H9 (cell line): Measurements from ENCODE around the gene CST9L. TPM values are rescaled to one million over a fixed set of nuclear protein-coding genes. Genes with fewer than 3 reads are reported as not detected.

Source experiments
- DNase-seq: peaks from one replicate; pipeline ENCODE4 v3.0.0-alpha.2; 2017
- H2AFZ ChIP-seq: one replicate; pipeline ENCODE4 v1.6.1; 2013; ENCODE audit warnings: mild to moderate bottlenecking, low read length, control low read depth, moderate library complexity
- H2AK5ac ChIP-seq: 2 replicates; pipeline ENCODE4 v1.6.1; 2013; ENCODE audit warnings: low read length, control low read depth, mixed read lengths; ENCODE audit not compliant: insufficient read length
- H2BK120ac ChIP-seq: one replicate; pipeline ENCODE4 v1.6.1; 2013; ENCODE audit warnings: low read depth, mild to moderate bottlenecking, low read length, control low read depth, inconsistent platforms; ENCODE audit not compliant: poor library complexity, severe bottlenecking
- H2BK12ac ChIP-seq: 2 replicates; pipeline ENCODE4 v1.6.1; 2013; ENCODE audit warnings: low read length, control low read depth, mixed read lengths, low read depth; ENCODE audit not compliant: insufficient read length
- H2BK15ac ChIP-seq: 2 replicates; pipeline ENCODE4 v1.6.1; 2013; ENCODE audit warnings: low read depth, low read length, control low read depth
- H2BK20ac ChIP-seq: one replicate; pipeline ENCODE4 v1.6.1; 2013; ENCODE audit warnings: low read depth, mild to moderate bottlenecking, low read length, control low read depth, inconsistent platforms; ENCODE audit not compliant: poor library complexity, severe bottlenecking
- H2BK5ac ChIP-seq: 2 replicates; pipeline ENCODE4 v1.6.1; 2013; ENCODE audit warnings: low read length, control low read depth, mixed read lengths; ENCODE audit not compliant: insufficient read length
- H3K14ac ChIP-seq: 2 replicates; pipeline ENCODE4 v1.6.1; 2013; ENCODE audit warnings: low read length, control low read depth; ENCODE audit not compliant: insufficient read depth
- H3K18ac ChIP-seq: 2 replicates; pipeline ENCODE4 v1.6.1; 2013; ENCODE audit warnings: low read depth, mild to moderate bottlenecking, mixed read lengths, low read length, control low read depth; ENCODE audit not compliant: insufficient read length
- H3K23ac ChIP-seq: 2 replicates; pipeline ENCODE4 v1.6.1; 2013; ENCODE audit warnings: low read length, control low read depth, mixed read lengths, low read depth; ENCODE audit not compliant: insufficient read length
- H3K23me2 ChIP-seq: 2 replicates; pipeline ENCODE4 v1.6.1; 2013; ENCODE audit warnings: low read depth, mild to moderate bottlenecking, mixed read lengths, low read length, control low read depth; ENCODE audit not compliant: insufficient read length, poor library complexity, severe bottlenecking
- H3K27ac ChIP-seq: 2 replicates; pipeline ENCODE4 v1.5.1; 2013; ENCODE audit warnings: low read length, control low read depth, mixed read lengths, low read depth; ENCODE audit not compliant: insufficient read length
- H3K27me3 ChIP-seq: 2 replicates; pipeline ENCODE4 v1.6.1; 2013; ENCODE audit warnings: low read length, control low read depth, inconsistent platforms; ENCODE audit not compliant: insufficient read depth
- H3K4ac ChIP-seq: 2 replicates; pipeline ENCODE4 v1.6.1; 2013; ENCODE audit warnings: low read depth, mild to moderate bottlenecking, control low read depth, inconsistent platforms, low read length, moderate library complexity
- H3K4me1 ChIP-seq: 2 replicates; pipeline ENCODE4 v1.6.1; 2013; ENCODE audit warnings: low read length, control low read depth, inconsistent platforms; ENCODE audit not compliant: insufficient read depth
- H3K4me2 ChIP-seq: 2 replicates; pipeline ENCODE4 v1.6.1; 2013; ENCODE audit warnings: low read length, control low read depth, mixed read lengths; ENCODE audit not compliant: insufficient read length, insufficient read depth
- H3K56ac ChIP-seq: 2 replicates; pipeline ENCODE4 v1.6.1; 2013; ENCODE audit warnings: low read depth, mild to moderate bottlenecking, mixed read lengths, low read length, control low read depth; ENCODE audit not compliant: insufficient read length
- H3K79me1 ChIP-seq: 2 replicates; pipeline ENCODE4 v1.6.1; 2013; ENCODE audit warnings: low read depth, mild to moderate bottlenecking, moderate library complexity, low read length, control low read depth, inconsistent platforms; ENCODE audit not compliant: insufficient read depth, poor library complexity, severe bottlenecking
- H3K79me2 ChIP-seq: 2 replicates; pipeline ENCODE4 v1.6.1; 2013; ENCODE audit warnings: low read length, control low read depth, inconsistent platforms; ENCODE audit not compliant: insufficient read depth
- H3K9ac ChIP-seq: 2 replicates; pipeline ENCODE4 v1.6.1; 2013; ENCODE audit warnings: low read length, control low read depth, mixed read lengths; ENCODE audit not compliant: insufficient read length; ENCODE audit errors: extremely low read depth
- H3K9me3 ChIP-seq: one replicate; pipeline ENCODE4 v1.6.1; 2013; ENCODE audit warnings: low read depth, low read length, inconsistent platforms; ENCODE audit not compliant: control insufficient read depth
- H3T11ph ChIP-seq: one replicate; pipeline ENCODE4 v1.6.1; 2013; ENCODE audit warnings: mild to moderate bottlenecking, low read length, control low read depth, inconsistent platforms
- H4K20me1 ChIP-seq: one replicate; pipeline ENCODE4 v1.6.1; 2013; ENCODE audit not compliant: control insufficient read depth, insufficient read length, insufficient read depth
- H4K5ac ChIP-seq: 2 replicates; pipeline ENCODE4 v1.6.1; 2013; ENCODE audit warnings: low read depth, mild to moderate bottlenecking, mixed read lengths, low read length, control low read depth; ENCODE audit not compliant: insufficient read length
- H4K8ac ChIP-seq: replicated peaks from 2 replicates; pipeline ENCODE4 v1.6.1; 2013; ENCODE audit warnings: low read length, control low read depth, mixed read lengths, low read depth; ENCODE audit not compliant: insufficient read length
- H4K91ac ChIP-seq: 2 replicates; pipeline ENCODE4 v1.6.1; 2013; ENCODE audit warnings: low read depth, mild to moderate bottlenecking, moderate library complexity, mixed read lengths, low read length, control low read depth; ENCODE audit not compliant: insufficient read length
- H3K27ac Mint-ChIP-seq, 3 experiments: 2 replicates in 2 of 3; 3 replicates in 1 of 3; pipeline ENCODE4 v1.8.0; 2020 to 2021; ENCODE audit warnings: mixed read lengths in 3 of 3, mild to moderate bottlenecking in 1 of 3, moderate library complexity in 1 of 3
- H3K27me3 Mint-ChIP-seq: 2 replicates; pipeline ENCODE4 v1.8.0; 2021; ENCODE audit warnings: low read depth, mild to moderate bottlenecking, moderate library complexity, mixed read lengths
- H3K36me3 Mint-ChIP-seq, 3 experiments: 2 replicates in 2 of 3; 3 replicates in 1 of 3; pipeline ENCODE4 v1.8.0; 2020 to 2021; ENCODE audit warnings: low read depth in 3 of 3, mixed read lengths in 3 of 3; ENCODE audit not compliant: insufficient read depth in 1 of 3
- H3K4me1 Mint-ChIP-seq, 2 experiments: 2 replicates each; pipeline ENCODE4 v1.8.0; 2020; ENCODE audit warnings: mixed read lengths in 2 of 2
- H3K4me3 Mint-ChIP-seq, 2 experiments: 2 replicates in 1 of 2; 3 replicates in 1 of 2; pipeline ENCODE4 v1.8.0; 2020 to 2021; ENCODE audit warnings: mild to moderate bottlenecking in 2 of 2, mixed read lengths in 2 of 2, moderate library complexity in 1 of 2
- H3K9me3 Mint-ChIP-seq, 2 experiments: 2 replicates in 1 of 2; 3 replicates in 1 of 2; pipeline ENCODE4 v1.8.0; 2020; ENCODE audit warnings: mild to moderate bottlenecking in 2 of 2, mixed read lengths in 2 of 2, moderate library complexity in 1 of 2
- CTCF ChIP-seq: fragments of 200-600 bp; sonication (generic); conservative IDR thresholded peaks from 3 replicates; pipeline ENCODE4 v1.8.0; 2021; ENCODE audit warnings: antibody characterized with exemption, mild to moderate bottlenecking
- WGBS: extraction: QIAGEN DNeasy Blood & Tissue Kit; methylation state at CpG from one replicate; pipeline ENCODE4 v1.1.7; 2013; ENCODE audit warnings: missing lambda C conversion rate, low lambda C conversion rate, mixed read lengths; ENCODE audit not compliant: insufficient read length; ENCODE audit errors: extremely low coverage; 5-methylcytosine and 5-hydroxymethylcytosine counted together
- total RNA-seq: library from RNA; stranded (reverse); gene quantifications from 2 replicates; pipeline ENCODE4 v1.2.1, GENCODE V29; 2021

CST9L gene
- total RNA-seq, 1 experiment from 2014 or later: not detected

GRCh38 chr20:23542801-23543200 is 25.5 kb downstream of the CST9L start:
- Histone ChIP-seq H3K4me2 (no peak overlapping the region), H2BK20ac (no peak overlapping the region), H2BK5ac (no peak overlapping the region), H4K20me1 (no peaks in the 10 kb centered on the region), H3K27ac (no peak overlapping the region), H3K14ac (no peak overlapping the region), H4K91ac (no peak overlapping the region), H2AK5ac (no peak overlapping the region), H3K9me3 (no peaks in the 10 kb centered on the region), H3K27me3 (no peaks in the 10 kb centered on the region), H3K4me1 (peaks cover 4% of the 10 kb centered on the region; the same call in 1 of the 2 replicates), H3K18ac (no peak overlapping the region), H3K4ac (no peak overlapping the region), H2BK15ac (no peak overlapping the region), H3K23me2 (no peaks in the 10 kb centered on the region), H3T11ph (no peak overlapping the region), H3K9ac (no peak overlapping the region), H3K23ac (no peak overlapping the region), H3K56ac (no peak overlapping the region), H2BK12ac (no peak overlapping the region), H2AFZ (no peak overlapping the region), H4K5ac (no peak overlapping the region), H4K8ac (no peak overlapping the region), H2BK120ac (no peak overlapping the region), H3K79me2 (no peaks in the 10 kb centered on the region), H3K79me1 (no peaks in the 10 kb centered on the region)
- peaks cover 8% of the 10 kb centered on the region for H3K27me3 Mint-ChIP-seq
- peaks cover 14 to 15% of the 10 kb centered on the region in 2 experiments for H3K4me1 Mint-ChIP-seq
- H3K36me3 Mint-ChIP-seq: peaks cover 0 to 8% (median 5%) of the 10 kb centered on the region in 3 experiments; a peak in 3 of 7 replicates
- TF ChIP-seq CTCF: no peak
- no CpG with 5 or more reads among the region's 5 CpGs for WGBS
- no peak overlapping the region for H3K4me3 Mint-ChIP-seq
- DNase-seq: no peak
- peaks cover 0 to 2% of the 10 kb centered on the region in 2 experiments; a peak in 2 of 5 replicates for H3K9me3 Mint-ChIP-seq
- no peak overlapping the region for H3K27ac Mint-ChIP-seq
